ENCODE data around the gene MRC2.
"Not testable (repeated sequence)": the region's sequence is repeated elsewhere in the genome, so short reads cannot be mapped to it uniquely, and the experiment has no call there.

MRC2 gene

GRCh38 chr17:62696256-62696655 lies 68.8 kb downstream of the MRC2 start:
- in situ Hi-C loops (cut with HindIII; ENCODE audit: low pct_unique_long_range_greater_than_20kb, low sequenced_read_pairs): no loop called here
- no peak for TF ChIP-seq JUND (IDR thresholded peaks at IDR 0.05; ENCODE audit: low read depth)
- DNase-seq (ENCODE audit: low read depth in 1 of 2, low spot score in 1 of 2): no peak

GRCh38 chr17:62696726-62697490 lies 69.4 kb downstream of the MRC2 start:
- no peak for TF ChIP-seq JUND (IDR thresholded peaks at IDR 0.05; ENCODE audit: low read depth)
- DNase-seq (ENCODE audit: low read depth in 1 of 2, low spot score in 1 of 2): no peak
- in situ Hi-C loops (cut with HindIII; ENCODE audit: low pct_unique_long_range_greater_than_20kb, low sequenced_read_pairs): no loop called here

- not testable (repeated sequence) for DNase-seq (ENCODE audit: low read depth in 1 of 2, low spot score in 1 of 2)
Measured at GRCh38 chr17:62698459-62698858, 71.0 kb downstream of the MRC2 start.

GRCh38 chr17:62700964-62701705 lies 73.7 kb downstream of the MRC2 start:
- DNase-seq (ENCODE audit: low read depth in 1 of 2, low spot score in 1 of 2): no peak
- no peak for TF ChIP-seq JUND (IDR thresholded peaks at IDR 0.05; ENCODE audit: low read depth)
- in situ Hi-C loops (cut with HindIII; ENCODE audit: low pct_unique_long_range_greater_than_20kb, low sequenced_read_pairs): no loop called here

More at GRCh38 chr17:62698459-62698858, 71.0 kb downstream of the MRC2 start:
- in situ Hi-C loops (cut with HindIII; ENCODE audit: low pct_unique_long_range_greater_than_20kb, low sequenced_read_pairs): not testable (repeated sequence)

- TF ChIP-seq JUND (IDR thresholded peaks at IDR 0.05; ENCODE audit: low read depth): no peak
- in situ Hi-C loops (cut with HindIII; ENCODE audit: low pct_unique_long_range_greater_than_20kb, low sequenced_read_pairs): no loop called here
- no peak for DNase-seq (ENCODE audit: low read depth in 1 of 2, low spot score in 1 of 2)
Measured at GRCh38 chr17:62701706-62702085, 74.2 kb downstream of the MRC2 start.

GRCh38 chr17:62702746-62703260 lies 75.3 kb downstream of the MRC2 start:
- in situ Hi-C loops (cut with HindIII; ENCODE audit: low pct_unique_long_range_greater_than_20kb, low sequenced_read_pairs): no loop called here
- no peak for TF ChIP-seq JUND (IDR thresholded peaks at IDR 0.05; ENCODE audit: low read depth)
- no peak for DNase-seq (ENCODE audit: low read depth in 1 of 2, low spot score in 1 of 2)

- in situ Hi-C loops (cut with HindIII; ENCODE audit: low pct_unique_long_range_greater_than_20kb, low sequenced_read_pairs): no loop called here
- DNase-seq (ENCODE audit: low read depth in 1 of 2, low spot score in 1 of 2): peak in 1 of 2 experiments; percentile 48
- TF ChIP-seq JUND (IDR thresholded peaks at IDR 0.05; ENCODE audit: low read depth): no peak
Measured at GRCh38 chr17:62703261-62703775, 75.8 kb downstream of the MRC2 start.

- in situ Hi-C loops (cut with HindIII; ENCODE audit: low pct_unique_long_range_greater_than_20kb, low sequenced_read_pairs): no loop called here
- DNase-seq (ENCODE audit: low read depth in 1 of 2, low spot score in 1 of 2): peak in 1 of 2 experiments; percentile 72
- TF ChIP-seq JUND (IDR thresholded peaks at IDR 0.05; ENCODE audit: low read depth): no peak
Measured at GRCh38 chr17:62703776-62704380, 76.4 kb downstream of the MRC2 start.

- TF ChIP-seq JUND (IDR thresholded peaks at IDR 0.05; ENCODE audit: low read depth): no peak
- DNase-seq (ENCODE audit: low read depth in 1 of 2, low spot score in 1 of 2): peak in 1 of 2 experiments; percentile 53
- in situ Hi-C loops (cut with HindIII; ENCODE audit: low pct_unique_long_range_greater_than_20kb, low sequenced_read_pairs): no loop called here
Measured at GRCh38 chr17:62704381-62704971, 77.0 kb downstream of the MRC2 start.

- DNase-seq (ENCODE audit: low read depth in 1 of 2, low spot score in 1 of 2): no peak
- in situ Hi-C loops (cut with HindIII; ENCODE audit: low pct_unique_long_range_greater_than_20kb, low sequenced_read_pairs): no loop called here
Measured at GRCh38 chr17:62705156-62705777, 77.8 kb downstream of the MRC2 start.

GRCh38 chr17:62705778-62706597 lies 78.5 kb downstream of the MRC2 start:
- no peak for DNase-seq (ENCODE audit: low read depth in 1 of 2, low spot score in 1 of 2)
- TF ChIP-seq JUND (IDR thresholded peaks at IDR 0.05; ENCODE audit: low read depth): no peak
- in situ Hi-C loops (cut with HindIII; ENCODE audit: low pct_unique_long_range_greater_than_20kb, low sequenced_read_pairs): no loop called here

More at GRCh38 chr17:62705156-62705777, 77.8 kb downstream of the MRC2 start:
- no peak for TF ChIP-seq JUND (IDR thresholded peaks at IDR 0.05; ENCODE audit: low read depth)

Measured in T47D (cell line).